Measurements from ENCODE around the gene DSN1. TPM values are rescaled to one million over a fixed set of nuclear protein-coding genes. Genes with fewer than 3 reads are reported as not detected.

DSN1 gene
- total RNA-seq, 1 experiment from 2014 or later = 7.8 TPM

- H3K9me3 Mint-ChIP-seq (ENCODE audit: unreplicated experiment) = no peaks in the 10 kb centered on the region
- H3K36me3 Mint-ChIP-seq (ENCODE audit: insufficient read depth, unreplicated experiment) = peaks cover 19% of the 10 kb centered on the region
- POLR2A ChIA-PET = interaction anchor here (0.8 to 2.9 kb wide), 6 partner anchors 9 to 169 kb away, joined by 3 to 35 read pairs (median 7); partner anchors contain the start of gene RAB5IF
- H3K4me1 Mint-ChIP-seq (ENCODE audit: insufficient read depth, unreplicated experiment) = peaks cover 8% of the 10 kb centered on the region
- no peak for DNase-seq (ENCODE audit: unreplicated experiment)
- BruUV-seq (replicated peaks) = no TSS peak
- H3K4me3 Mint-ChIP-seq (ENCODE audit: unreplicated experiment) = peak overlapping the region; percentile 79
- H3K27me3 Mint-ChIP-seq (ENCODE audit: insufficient read depth, unreplicated experiment) = no peaks in the 10 kb centered on the region
- H3K27ac Mint-ChIP-seq (ENCODE audit: low read depth, unreplicated experiment) = no peak overlapping the region
- CTCF ChIA-PET = interaction anchor here (0.6 to 2.4 kb wide), 7 partner anchors 9 to 292 kb away, joined by 3 to 10 read pairs (median 4); no protein-coding TSS in a partner anchor
- intact Hi-C loops (cut with micrococcal nuclease) = no loop called here
- TF ChIP-seq CTCF (IDR thresholded peaks at IDR 0.05; ENCODE audit: unreplicated experiment) = no peak
Observed at GRCh38 chr20:36775196-36775595, 1.6 kb upstream of the DSN1 start.

DNA sequence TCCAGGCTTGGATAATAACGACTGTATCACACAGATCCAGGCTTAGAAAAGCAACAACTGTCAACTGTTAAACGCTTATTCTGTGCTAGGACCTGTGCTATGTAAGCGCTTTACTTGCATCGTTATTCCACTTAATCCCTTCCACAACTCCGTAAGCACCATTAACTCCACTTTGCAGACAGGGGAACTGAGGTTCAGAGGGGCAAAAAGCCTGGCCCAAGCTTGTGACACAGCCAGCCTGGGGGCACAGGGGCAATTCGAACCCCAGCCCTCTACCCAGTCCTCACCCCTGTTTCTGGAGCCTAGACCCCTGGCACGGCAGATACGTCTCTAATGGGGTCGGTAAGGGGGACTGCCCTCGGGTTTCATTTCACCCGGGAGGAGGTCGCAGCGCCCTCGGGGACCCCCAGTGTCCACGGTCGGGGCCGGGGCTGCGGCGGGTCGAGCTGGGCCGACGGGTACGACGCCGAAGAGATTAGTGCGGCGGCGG, 411 bp downstream of the DSN1 start:
- intact Hi-C loops (cut with micrococcal nuclease) = no loop called here
- H3K27me3 Mint-ChIP-seq (ENCODE audit: insufficient read depth, unreplicated experiment) = no peaks in the 10 kb centered on the region
- ChIA-PET CTCF (interaction anchor here (0.5 to 2.4 kb wide), 15 partner anchors 9 to 366 kb away, joined by 3 to 12 read pairs (median 3); partner anchors contain the start of gene RAB5IF), POLR2A (interaction anchor here (0.6 to 2.9 kb wide), 17 partner anchors 14 to 1789 kb away, joined by 3 to 35 read pairs (median 4); partner anchors contain the start of genes NDRG3, RAB5IF and RPN2)
- H3K27ac Mint-ChIP-seq (ENCODE audit: low read depth, unreplicated experiment) = peak overlapping the region; percentile 90
- H3K9me3 Mint-ChIP-seq (ENCODE audit: unreplicated experiment) = no peaks in the 10 kb centered on the region
- TF ChIP-seq CTCF (IDR thresholded peaks at IDR 0.05; ENCODE audit: unreplicated experiment) = no peak
- peak overlapping the region; percentile 79 for H3K4me3 Mint-ChIP-seq (ENCODE audit: unreplicated experiment)
- H3K36me3 Mint-ChIP-seq (ENCODE audit: insufficient read depth, unreplicated experiment) = peaks cover 13% of the 10 kb centered on the region
- peak; percentile 11 for DNase-seq (ENCODE audit: unreplicated experiment)
- peaks cover 8% of the 10 kb centered on the region for H3K4me1 Mint-ChIP-seq (ENCODE audit: insufficient read depth, unreplicated experiment)
- no TSS peak for BruUV-seq (replicated peaks)

GRCh38 chr20:36770680-36771079, 2.9 kb downstream of the DSN1 start:
- Mint-ChIP-seq H3K4me1 (ENCODE audit: insufficient read depth, unreplicated experiment) (peaks cover 8% of the 10 kb centered on the region), H3K27ac (ENCODE audit: low read depth, unreplicated experiment) (no peak overlapping the region), H3K27me3 (ENCODE audit: insufficient read depth, unreplicated experiment) (no peaks in the 10 kb centered on the region), H3K4me3 (ENCODE audit: unreplicated experiment) (no peak overlapping the region), H3K9me3 (ENCODE audit: unreplicated experiment) (no peaks in the 10 kb centered on the region), H3K36me3 (ENCODE audit: insufficient read depth, unreplicated experiment) (peaks cover 21% of the 10 kb centered on the region)
- no peak for DNase-seq (ENCODE audit: unreplicated experiment)
- CTCF ChIA-PET = interaction anchor here (1.0 to 7.5 kb wide), 3 partner anchors 16 to 25 kb away, joined by 3 to 46 read pairs (median 3); partner anchors contain the start of gene NDRG3
- POLR2A ChIA-PET = interaction anchor here (0.5 kb wide), 1 partner anchor 38 kb away, joined by 4 read pairs; no protein-coding TSS in a partner anchor
- TF ChIP-seq CTCF (IDR thresholded peaks at IDR 0.05; ENCODE audit: unreplicated experiment) = no peak
- no TSS peak for BruUV-seq (replicated peaks)
- intact Hi-C loops (cut with micrococcal nuclease) = no loop called here

- H3K27ac Mint-ChIP-seq (ENCODE audit: low read depth, unreplicated experiment) = no peak overlapping the region
- no peak overlapping the region for H3K4me3 Mint-ChIP-seq (ENCODE audit: unreplicated experiment)
- TF ChIP-seq CTCF (IDR thresholded peaks at IDR 0.05; ENCODE audit: unreplicated experiment) = no peak
Observed at GRCh38 chr20:36768768-36769430, 4.7 kb downstream of the DSN1 start.

More at GRCh38 chr20:36768768-36769430, 4.7 kb downstream of the DSN1 start:
- Mint-ChIP-seq H3K36me3 (ENCODE audit: insufficient read depth, unreplicated experiment) (peaks cover 14% of the 10 kb centered on the region), H3K9me3 (ENCODE audit: unreplicated experiment) (no peaks in the 10 kb centered on the region), H3K4me1 (ENCODE audit: insufficient read depth, unreplicated experiment) (peaks cover 8% of the 10 kb centered on the region), H3K27me3 (ENCODE audit: insufficient read depth, unreplicated experiment) (no peaks in the 10 kb centered on the region)
- CTCF ChIA-PET = interaction anchor here (0.5 to 7.5 kb wide), 13 partner anchors 14 to 533 kb away, joined by 3 to 46 read pairs (median 3); partner anchors contain the start of genes MROH8, NDRG3 and RPN2
- BruUV-seq (replicated peaks) = no TSS peak
- intact Hi-C loops (cut with micrococcal nuclease) = no loop called here
- POLR2A ChIA-PET = interaction anchor here (0.9 to 1.2 kb wide), 2 partner anchors 14 to 22 kb away, joined by 3 to 9 read pairs; no protein-coding TSS in a partner anchor
- DNase-seq (ENCODE audit: unreplicated experiment) = no peak
